Tibial nerve (tissue), 4 donors: Measurements from ENCODE around the gene ATG9B.

Experiments used
- CTCF ChIP-seq, 5 experiments: fragments of 200-600 bp in 3 of 5; fragments of 450-650 bp in 2 of 5; sonication (generic) in 3 of 5; IDR thresholded peaks; one replicate each; pipeline ENCODE4 v1.5.1; 2016 to 2019; ENCODE audit warnings: antibody characterized with exemption in 5 of 5, mild to moderate bottlenecking in 3 of 5, moderate library complexity in 2 of 5
- EP300 ChIP-seq, 2 donors: sonication (generic); formaldehyde crosslinking; IDR thresholded peaks; one replicate each; pipeline ENCODE4 v1.6.1; 2017; ENCODE audit warnings: antibody characterized with exemption in 2 of 2, mild to moderate bottlenecking in 1 of 2
- POLR2A ChIP-seq, 2 donors: fragments of 450-650 bp; IDR thresholded peaks; one replicate each; pipeline ENCODE4 v1.6.1; 2017; ENCODE audit warnings: antibody characterized with exemption in 2 of 2, mild to moderate bottlenecking in 2 of 2, moderate library complexity in 2 of 2

GRCh38 chr7:151043959-151044358, 19.7 kb upstream of the ATG9B start:
- TF ChIP-seq POLR2A (IDR thresholded peaks at IDR 0.05), result no peak
- TF ChIP-seq CTCF (IDR thresholded peaks at IDR 0.05), result no peak
- no peak for TF ChIP-seq EP300 (IDR thresholded peaks at IDR 0.05)
